Mammary epithelial cell (primary cell): ENCODE measurements around the gene FGFR1OP2.

Experiments used
- EZH2 ChIP-seq: IDR thresholded peaks from 2 replicates; pipeline ENCODE4 v1.6.1; 2012; ENCODE audit warnings: low read length, inconsistent platforms, borderline replicate concordance
- TF ChIP-seq, protein P1 (sequence below), 2 donors: IDR thresholded peaks in 1 of 2; conservative IDR thresholded peaks in 1 of 2; 2 replicates each; pipeline ENCODE4 v1.5.1; 2011 to 2012; ENCODE audit warnings: inconsistent platforms in 2 of 2, low read length in 2 of 2, mild to moderate bottlenecking in 2 of 2, control low read depth in 1 of 2, low read depth in 1 of 2; ENCODE audit not compliant: insufficient read depth in 1 of 2; ENCODE audit errors: extremely low read depth in 1 of 2

DNA sequence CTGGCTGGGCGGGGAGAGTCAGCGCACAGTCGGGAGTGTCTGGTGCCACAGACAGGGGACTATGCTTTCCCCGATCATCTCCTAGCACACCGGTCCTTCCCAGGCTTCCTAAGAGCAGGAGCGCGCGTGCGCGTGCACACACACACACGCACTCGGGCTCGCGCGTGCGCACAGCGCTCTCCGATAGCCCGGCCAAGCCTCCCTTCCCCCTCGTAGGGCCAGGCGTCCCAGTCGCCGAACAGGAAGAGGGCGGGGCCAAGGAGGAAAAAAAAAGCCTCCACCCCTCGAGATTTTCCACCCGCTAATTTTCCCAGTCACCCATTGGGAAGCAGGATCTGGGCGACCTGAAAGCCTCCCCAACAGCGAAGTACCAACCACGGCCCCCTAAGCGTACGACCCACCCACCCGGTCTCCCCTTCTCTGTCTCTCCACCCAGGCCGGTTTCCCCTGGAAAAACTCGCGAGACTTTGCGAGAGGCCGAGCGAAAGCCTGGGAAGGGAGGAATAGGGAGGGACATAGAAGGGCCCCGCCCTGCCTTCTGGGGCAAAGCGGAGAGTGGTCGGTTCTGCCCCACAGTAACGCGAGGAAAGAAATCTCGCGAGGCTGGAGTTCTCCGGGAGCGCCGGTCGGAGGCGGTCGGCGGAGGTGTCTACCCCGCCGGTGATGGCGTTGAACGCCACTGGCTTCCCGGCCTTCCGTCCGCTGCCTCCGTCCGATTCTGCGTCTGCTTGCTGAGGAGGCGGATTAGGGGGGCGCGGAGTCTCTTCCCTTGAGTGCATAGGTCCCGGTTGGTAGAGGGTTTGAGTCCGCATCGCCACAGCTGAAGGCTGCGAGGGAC is at the start of gene FGFR1OP2, which contains the start of gene INTS13:
- TF ChIP-seq, protein P1, sequence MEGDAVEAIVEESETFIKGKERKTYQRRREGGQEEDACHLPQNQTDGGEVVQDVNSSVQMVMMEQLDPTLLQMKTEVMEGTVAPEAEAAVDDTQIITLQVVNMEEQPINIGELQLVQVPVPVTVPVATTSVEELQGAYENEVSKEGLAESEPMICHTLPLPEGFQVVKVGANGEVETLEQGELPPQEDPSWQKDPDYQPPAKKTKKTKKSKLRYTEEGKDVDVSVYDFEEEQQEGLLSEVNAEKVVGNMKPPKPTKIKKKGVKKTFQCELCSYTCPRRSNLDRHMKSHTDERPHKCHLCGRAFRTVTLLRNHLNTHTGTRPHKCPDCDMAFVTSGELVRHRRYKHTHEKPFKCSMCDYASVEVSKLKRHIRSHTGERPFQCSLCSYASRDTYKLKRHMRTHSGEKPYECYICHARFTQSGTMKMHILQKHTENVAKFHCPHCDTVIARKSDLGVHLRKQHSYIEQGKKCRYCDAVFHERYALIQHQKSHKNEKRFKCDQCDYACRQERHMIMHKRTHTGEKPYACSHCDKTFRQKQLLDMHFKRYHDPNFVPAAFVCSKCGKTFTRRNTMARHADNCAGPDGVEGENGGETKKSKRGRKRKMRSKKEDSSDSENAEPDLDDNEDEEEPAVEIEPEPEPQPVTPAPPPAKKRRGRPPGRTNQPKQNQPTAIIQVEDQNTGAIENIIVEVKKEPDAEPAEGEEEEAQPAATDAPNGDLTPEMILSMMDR (conservative IDR thresholded peaks at IDR 0.05 in 1 of 2, IDR thresholded peaks at IDR 0.05 in 1 of 2; ENCODE audit: extremely low read depth in 1 of 2, insufficient read depth in 1 of 2, low read depth in 1 of 2, low read length in 2 of 2) = no peak
- no peak for TF ChIP-seq EZH2
